PC-3 (cell line): ENCODE data around the gene VIM.

Experiments used
- EZH2 ChIP-seq: fragments of 300-600 bp; sonication (generic); IDR thresholded peaks from one replicate; pipeline ENCODE4 v1.6.1; 2017; ENCODE audit warnings: antibody characterized with exemption, mild to moderate bottlenecking, low read length; ENCODE audit not compliant: unreplicated experiment
- EZH2phosphoT487 ChIP-seq: fragments of 300-600 bp; sonication (generic); IDR thresholded peaks from 2 replicates; pipeline ENCODE4 v1.6.1; 2018; ENCODE audit warnings: mild to moderate bottlenecking, antibody characterized with exemption, low read length, borderline replicate concordance
- TF ChIP-seq, protein P1 (sequence below): fragments of 300-600 bp; sonication (generic); conservative IDR thresholded peaks from 2 replicates; pipeline ENCODE4 v1.5.1; 2017; ENCODE audit warnings: antibody characterized with exemption, low read depth, mild to moderate bottlenecking, low read length

- TF ChIP-seq, protein P1, sequence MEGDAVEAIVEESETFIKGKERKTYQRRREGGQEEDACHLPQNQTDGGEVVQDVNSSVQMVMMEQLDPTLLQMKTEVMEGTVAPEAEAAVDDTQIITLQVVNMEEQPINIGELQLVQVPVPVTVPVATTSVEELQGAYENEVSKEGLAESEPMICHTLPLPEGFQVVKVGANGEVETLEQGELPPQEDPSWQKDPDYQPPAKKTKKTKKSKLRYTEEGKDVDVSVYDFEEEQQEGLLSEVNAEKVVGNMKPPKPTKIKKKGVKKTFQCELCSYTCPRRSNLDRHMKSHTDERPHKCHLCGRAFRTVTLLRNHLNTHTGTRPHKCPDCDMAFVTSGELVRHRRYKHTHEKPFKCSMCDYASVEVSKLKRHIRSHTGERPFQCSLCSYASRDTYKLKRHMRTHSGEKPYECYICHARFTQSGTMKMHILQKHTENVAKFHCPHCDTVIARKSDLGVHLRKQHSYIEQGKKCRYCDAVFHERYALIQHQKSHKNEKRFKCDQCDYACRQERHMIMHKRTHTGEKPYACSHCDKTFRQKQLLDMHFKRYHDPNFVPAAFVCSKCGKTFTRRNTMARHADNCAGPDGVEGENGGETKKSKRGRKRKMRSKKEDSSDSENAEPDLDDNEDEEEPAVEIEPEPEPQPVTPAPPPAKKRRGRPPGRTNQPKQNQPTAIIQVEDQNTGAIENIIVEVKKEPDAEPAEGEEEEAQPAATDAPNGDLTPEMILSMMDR: peak; percentile 41
- TF ChIP-seq EZH2phosphoT487 (no peak), EZH2 (no peak)
Measured at GRCh38 chr10:17227367-17228090, 512 bp upstream of the VIM start.
